Fibroblast of mammary gland (primary cell): ENCODE measurements around the gene RIMS1.

Source experiments
- DNase-seq: peaks from one replicate; pipeline ENCODE4 v3.0.0-alpha.2; 2010; ENCODE audit warnings: low read depth
- H3K4me3 ChIP-seq: 2 replicates; pipeline ENCODE4 v1.5.1; 2011; ENCODE audit warnings: low read depth, mild to moderate bottlenecking, low read length, moderate library complexity; ENCODE audit not compliant: control insufficient read depth
- CTCF ChIP-seq: conservative IDR thresholded peaks from 2 replicates; pipeline ENCODE4 v1.5.1; 2011; ENCODE audit warnings: low read depth, low read length, inconsistent platforms; ENCODE audit not compliant: control insufficient read depth, insufficient read depth

The RIMS1 gene

DNA sequence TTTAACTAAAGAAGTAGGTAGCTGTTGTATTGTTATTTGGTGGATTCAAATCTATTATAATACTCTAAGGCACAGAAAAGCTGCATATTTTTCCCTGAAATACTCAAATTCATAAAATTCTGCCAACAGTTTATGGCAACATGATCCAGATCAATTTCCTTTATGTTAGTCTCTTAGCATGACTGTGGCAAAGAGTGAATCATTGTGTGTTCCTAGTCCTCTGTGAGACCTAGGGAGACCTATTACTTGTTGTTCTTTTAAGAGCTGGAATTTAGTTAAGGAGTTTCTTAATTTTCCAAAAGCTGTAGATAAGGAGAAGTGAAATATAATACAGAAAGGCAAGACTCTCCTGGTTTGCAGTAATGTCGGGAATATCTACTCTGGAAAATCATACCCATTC is 149.6 kb downstream of the RIMS1 start:
- no peak for TF ChIP-seq CTCF
- H3K4me3 ChIP-seq, result no peak overlapping the region
- no peak for DNase-seq

DNA sequence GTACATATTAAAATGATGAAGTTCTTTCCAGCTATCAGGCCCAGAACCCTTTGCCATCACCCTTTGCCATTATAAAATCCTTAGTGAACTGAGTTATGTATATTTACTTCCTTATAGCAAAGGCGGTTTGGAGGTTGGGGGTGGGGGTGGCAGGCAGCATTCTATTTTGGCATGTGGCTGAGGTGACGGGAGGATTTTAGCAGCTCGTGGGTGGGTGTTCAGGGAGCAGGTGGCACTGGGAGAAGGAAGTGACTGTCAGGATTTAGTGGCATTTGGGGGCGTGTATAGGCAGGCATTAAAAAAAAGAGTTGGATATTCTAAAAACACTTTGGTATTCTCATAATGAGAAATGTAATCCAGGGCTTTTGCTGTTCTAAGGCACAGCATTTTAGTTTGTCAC is 150.7 kb downstream of the RIMS1 start:
- DNase-seq, result no peak
- no peak overlapping the region for H3K4me3 ChIP-seq
- TF ChIP-seq CTCF, result no peak

- no peak for DNase-seq
- TF ChIP-seq CTCF, result no peak
- H3K4me3 ChIP-seq, result no peak overlapping the region
Measured at GRCh38 chr6:72040111-72040510, 153.8 kb downstream of the RIMS1 start.

DNA sequence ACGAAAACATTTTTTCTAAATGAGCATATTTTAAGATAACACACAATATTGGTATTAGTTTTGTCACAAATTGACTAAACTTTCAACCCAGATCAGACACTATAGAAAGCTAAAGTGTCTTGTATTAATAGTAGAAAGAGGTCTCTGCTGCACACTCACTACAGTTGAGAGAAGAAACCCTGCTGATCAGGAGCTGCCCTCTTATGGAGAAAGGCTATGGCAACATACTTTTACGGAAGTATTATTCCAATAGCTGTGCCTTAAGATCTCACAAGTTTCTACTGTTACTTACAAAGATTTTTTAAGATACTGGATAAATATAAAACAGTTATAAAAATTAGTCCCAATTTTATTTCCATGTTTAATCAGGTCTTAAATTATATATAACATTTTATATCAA is 155.7 kb downstream of the RIMS1 start:
- TF ChIP-seq CTCF, result no peak
- DNase-seq, result no peak
- no peak overlapping the region for H3K4me3 ChIP-seq

DNA sequence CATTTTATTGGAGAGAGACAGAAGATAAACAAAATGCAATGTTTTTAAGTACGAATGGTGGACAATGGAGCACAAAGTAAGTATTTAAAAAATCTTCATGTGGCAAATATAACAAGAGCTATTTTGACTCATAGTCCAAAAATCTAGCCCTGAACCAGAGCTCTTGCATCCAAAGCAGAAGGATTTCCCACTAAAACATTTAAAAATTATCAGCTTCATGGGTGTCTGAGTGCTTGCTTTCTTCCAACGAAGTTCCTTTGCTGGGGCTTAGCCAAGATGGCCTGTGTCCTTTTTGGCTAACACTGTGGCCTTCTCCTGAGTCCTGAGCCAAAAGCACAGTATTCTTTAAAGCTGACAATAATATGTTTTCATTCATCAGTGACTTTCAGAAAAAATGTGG is 161.7 kb downstream of the RIMS1 start:
- no peak overlapping the region for H3K4me3 ChIP-seq
- DNase-seq, result no peak
- no peak for TF ChIP-seq CTCF

DNA sequence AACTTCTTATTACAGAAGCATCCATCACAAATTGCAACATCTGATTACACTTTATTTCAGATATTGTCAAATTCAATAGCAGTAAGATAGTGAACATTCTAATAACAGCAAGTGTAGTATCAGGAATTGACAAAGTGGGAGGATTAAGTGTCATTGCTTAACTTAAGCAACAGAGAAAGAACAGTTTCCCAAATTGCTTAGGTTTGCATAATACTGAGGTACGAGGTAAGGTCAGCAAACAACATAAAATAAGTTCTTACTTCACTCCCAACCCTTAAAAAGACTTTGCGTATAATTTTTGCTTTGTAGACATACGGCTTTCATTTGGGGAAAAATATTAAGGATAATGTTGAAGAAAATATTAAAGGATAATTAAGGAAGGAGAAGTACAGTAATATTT is 163.0 kb downstream of the RIMS1 start:
- TF ChIP-seq CTCF, result no peak
- no peak overlapping the region for H3K4me3 ChIP-seq
- no peak for DNase-seq

DNA sequence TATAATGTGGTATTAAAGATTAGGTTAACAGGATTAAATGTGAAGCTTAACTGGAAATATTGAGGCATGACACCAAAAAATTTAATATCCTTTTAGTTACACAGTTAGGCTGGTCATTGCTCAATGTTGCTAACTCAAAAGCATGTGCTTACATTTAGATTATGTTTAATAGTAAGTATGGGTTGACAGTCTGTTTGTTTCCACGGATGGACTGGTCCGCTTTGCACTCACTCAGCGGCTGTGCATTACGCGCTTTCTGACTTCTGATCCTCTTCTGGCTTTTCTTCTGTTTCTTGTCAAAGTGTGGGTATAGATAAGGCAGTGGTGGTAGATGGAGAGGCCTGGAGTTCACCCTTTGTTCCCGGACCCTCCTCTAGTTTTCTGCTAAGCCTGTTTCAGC is 174.9 kb downstream of the RIMS1 start:
- no peak for TF ChIP-seq CTCF
- H3K4me3 ChIP-seq, result no peak overlapping the region
- no peak for DNase-seq
